Astrocyte (in vitro differentiated cells and primary cell): ENCODE measurements around the gene B4GALT5. TPM values are rescaled to one million over a fixed set of nuclear protein-coding genes. Genes with fewer than 3 reads are reported as not detected.

Experiments used
- DNase-seq: peaks from one replicate; pipeline ENCODE4 v3.0.0-alpha.2; 2010; ENCODE audit warnings: low read depth
- FAIRE-seq: peaks from 2 replicates; lab custom pipeline; 2011; peaks lifted over from hg19 to GRCh38; lab: Jason Lieb, UNC
- H2AFZ ChIP-seq: 2 replicates; pipeline ENCODE4 v1.6.0; 2012; ENCODE audit warnings: low read depth, low read length, inconsistent platforms
- H3K27ac ChIP-seq: 2 replicates; pipeline ENCODE4 v1.5.1; 2011; ENCODE audit warnings: low read depth, low read length, inconsistent platforms
- H3K27me3 ChIP-seq: 2 replicates; pipeline ENCODE4 v1.6.0; 2011; ENCODE audit warnings: low read length, inconsistent platforms; ENCODE audit not compliant: insufficient read depth
- H3K36me3 ChIP-seq: 2 replicates; pipeline ENCODE4 v1.5.1; 2011; ENCODE audit warnings: low read length, inconsistent platforms; ENCODE audit not compliant: insufficient read depth
- H3K4me1 ChIP-seq: 2 replicates; pipeline ENCODE4 v1.5.1; 2011; ENCODE audit warnings: low read length, inconsistent platforms; ENCODE audit not compliant: insufficient read depth
- H3K4me2 ChIP-seq: 2 replicates; pipeline ENCODE4 v1.6.0; 2012; ENCODE audit warnings: low read length, inconsistent platforms
- H3K4me3 ChIP-seq: 2 replicates; pipeline ENCODE4 v1.5.1; 2011; ENCODE audit warnings: low read depth, mild to moderate bottlenecking, low read length, inconsistent platforms; ENCODE audit not compliant: insufficient read depth
- H3K79me2 ChIP-seq: 2 replicates; pipeline ENCODE4 v1.6.0; 2012; ENCODE audit warnings: mild to moderate bottlenecking, low read length, inconsistent platforms; ENCODE audit not compliant: insufficient read depth
- H3K9ac ChIP-seq: 2 replicates; pipeline ENCODE4 v1.6.0; 2012; ENCODE audit warnings: mild to moderate bottlenecking, low read length, inconsistent platforms
- H3K9me3 ChIP-seq: 2 replicates; pipeline ENCODE4 v1.5.1; 2012; ENCODE audit warnings: low read depth, mild to moderate bottlenecking, low read length, inconsistent platforms; ENCODE audit not compliant: insufficient read depth
- H4K20me1 ChIP-seq: 2 replicates; pipeline ENCODE4 v1.6.0; 2012; ENCODE audit warnings: low read length, inconsistent platforms; ENCODE audit not compliant: insufficient read depth
- H3K27ac Mint-ChIP-seq: one replicate; pipeline ENCODE4 v1.8.0; 2021; ENCODE audit warnings: mild to moderate bottlenecking, mixed read lengths; ENCODE audit not compliant: unreplicated experiment
- H3K27me3 Mint-ChIP-seq: one replicate; pipeline ENCODE4 v1.8.0; 2021; ENCODE audit warnings: low read depth, mixed read lengths; ENCODE audit not compliant: unreplicated experiment
- H3K36me3 Mint-ChIP-seq: one replicate; pipeline ENCODE4 v1.8.0; 2021; ENCODE audit warnings: low read depth, mixed read lengths; ENCODE audit not compliant: unreplicated experiment
- H3K4me1 Mint-ChIP-seq: one replicate; pipeline ENCODE4 v1.8.0; 2021; ENCODE audit warnings: low read depth, mixed read lengths; ENCODE audit not compliant: unreplicated experiment
- H3K4me3 Mint-ChIP-seq: one replicate; pipeline ENCODE4 v1.8.0; 2021; ENCODE audit warnings: mild to moderate bottlenecking, moderate library complexity, mixed read lengths; ENCODE audit not compliant: unreplicated experiment
- H3K9me3 Mint-ChIP-seq: one replicate; pipeline ENCODE4 v1.8.0; 2021; ENCODE audit warnings: mild to moderate bottlenecking, mixed read lengths; ENCODE audit not compliant: unreplicated experiment
- CTCF ChIP-seq: IDR thresholded peaks from 2 replicates; pipeline ENCODE4 v1.5.1; 2011; ENCODE audit warnings: low read depth, mild to moderate bottlenecking, inconsistent platforms, low read length, moderate library complexity; ENCODE audit not compliant: insufficient read depth
- EZH2 ChIP-seq: IDR thresholded peaks from 2 replicates; pipeline ENCODE4 v1.6.1; 2012; ENCODE audit warnings: mild to moderate bottlenecking, low read length, inconsistent platforms; ENCODE audit not compliant: insufficient read depth
- total RNA-seq: library from RNA; stranded (reverse); gene quantifications from 2 replicates; pipeline ENCODE4 v1.2.1, GENCODE V29; 2021

The B4GALT5 gene
- total RNA-seq, 1 donor from 2014 or later = 41.9 TPM

DNA sequence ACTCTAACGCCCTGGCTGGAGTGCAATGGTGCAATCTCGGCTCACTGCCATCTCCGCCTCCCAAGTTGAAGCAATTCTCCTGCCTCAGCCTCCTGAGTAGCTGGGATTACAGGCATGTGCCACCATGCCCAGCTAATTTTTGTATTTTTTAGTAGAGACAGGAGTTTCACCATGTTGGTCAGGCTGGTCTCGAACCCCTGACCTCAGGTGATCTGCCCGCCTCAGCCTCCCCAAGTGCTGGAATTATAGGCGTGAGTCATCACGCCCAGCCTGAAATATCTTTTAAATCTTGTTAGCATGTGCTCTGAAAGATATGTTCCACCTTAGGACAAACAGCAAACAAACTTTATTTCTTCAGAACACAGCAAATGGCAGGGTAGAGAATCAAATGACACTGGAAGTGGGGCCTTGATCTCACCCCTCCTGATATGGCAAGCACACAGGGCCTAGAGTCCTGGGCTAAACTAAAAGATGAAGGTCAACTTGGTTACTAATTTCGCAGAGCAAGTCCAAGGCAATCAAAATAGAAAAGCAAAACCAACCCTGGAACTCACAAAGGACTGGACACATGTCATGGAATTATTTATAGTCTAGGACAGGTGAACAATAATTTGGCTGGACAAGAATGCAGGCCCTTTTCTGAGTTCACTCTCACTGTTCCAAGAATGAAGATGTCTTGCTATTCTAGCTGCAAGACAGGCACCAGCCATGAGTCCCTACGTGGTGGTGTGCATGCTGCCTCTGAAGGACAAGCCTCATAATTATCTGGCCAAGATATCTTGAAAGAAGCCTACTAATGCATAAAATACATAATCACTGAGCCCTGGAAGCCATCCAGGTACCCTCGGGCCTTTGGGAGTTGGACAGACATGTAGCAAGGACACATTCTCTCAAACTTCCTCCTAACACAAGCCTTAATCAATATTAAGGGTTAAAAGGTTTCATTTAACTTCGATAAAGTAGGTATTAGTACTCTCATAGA is 35.6 kb downstream of the B4GALT5 start:
- no peak overlapping the region for H3K27ac ChIP-seq
- H3K79me2 ChIP-seq = peaks cover 96% of the 10 kb centered on the region
- no peaks in the 10 kb centered on the region for H3K27me3 ChIP-seq
- H3K27ac Mint-ChIP-seq = peak overlapping the region; percentile 91
- no peaks in the 10 kb centered on the region for H3K27me3 Mint-ChIP-seq
- H3K4me3 ChIP-seq = no peak overlapping the region
- TF ChIP-seq CTCF = no peak
- FAIRE-seq = no peak
- peak overlapping the region; percentile 47 for H3K4me3 Mint-ChIP-seq
- peak overlapping the region; percentile 26 for H3K4me2 ChIP-seq
- peaks cover 40% of the 10 kb centered on the region for H3K4me1 ChIP-seq
- no peak for DNase-seq
- peaks cover 7% of the 10 kb centered on the region for H3K36me3 Mint-ChIP-seq
- no peaks in the 10 kb centered on the region for H3K9me3 ChIP-seq
- peaks cover 58% of the 10 kb centered on the region for H4K20me1 ChIP-seq
- no peak overlapping the region for H3K9ac ChIP-seq
- no peaks in the 10 kb centered on the region for H3K9me3 Mint-ChIP-seq
- peaks cover 66% of the 10 kb centered on the region for H3K4me1 Mint-ChIP-seq
- H3K36me3 ChIP-seq = no peaks in the 10 kb centered on the region
- no peak overlapping the region for H2AFZ ChIP-seq

GRCh38 chr20:49676581-49677291 is 36.9 kb downstream of the B4GALT5 start:
- H3K4me3 Mint-ChIP-seq = peak overlapping the region; percentile 2
- peaks cover 63% of the 10 kb centered on the region for H4K20me1 ChIP-seq

DNA sequence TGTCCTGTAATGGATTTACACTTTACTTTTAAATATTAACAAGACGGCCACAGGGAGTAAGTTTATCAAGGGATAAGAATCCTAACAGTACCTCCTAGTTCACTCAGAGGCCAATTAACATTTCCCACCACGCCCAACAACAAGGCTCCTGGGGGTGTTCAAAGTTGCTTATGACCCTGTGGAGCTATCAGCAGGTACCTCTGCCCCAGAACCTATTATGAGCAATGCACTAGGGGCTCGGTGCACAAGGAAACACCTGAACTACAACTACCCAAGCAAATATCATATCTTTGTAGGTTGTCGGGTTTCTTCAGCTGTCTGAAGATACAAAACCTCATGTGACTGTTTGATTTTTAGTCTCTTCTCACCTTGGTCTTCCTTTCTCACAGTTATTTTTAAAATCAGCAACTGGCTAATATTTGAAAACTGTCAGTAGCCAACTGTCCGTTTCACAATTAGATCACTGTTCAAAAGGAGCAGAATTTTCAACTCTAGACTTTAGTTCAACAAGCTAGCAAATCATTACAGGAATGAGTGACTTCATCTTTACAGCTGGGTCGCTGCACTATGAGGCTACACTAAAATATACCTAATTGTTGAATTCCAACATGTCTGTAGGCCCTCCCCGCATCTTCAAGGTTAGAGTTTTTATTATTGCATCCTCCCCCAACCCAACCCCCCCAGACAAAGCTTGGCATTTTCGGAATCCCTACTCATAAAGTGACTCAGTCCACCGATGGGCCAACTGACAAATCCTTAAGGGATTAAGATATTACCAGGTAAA is 38.1 kb downstream of the B4GALT5 start:
- Mint-ChIP-seq H3K4me3 (peak overlapping the region; percentile 2), H3K4me1 (peaks cover 68% of the 10 kb centered on the region), H3K36me3 (peaks cover 2% of the 10 kb centered on the region), H3K27me3 (no peaks in the 10 kb centered on the region), H3K27ac (peak overlapping the region; percentile 96), H3K9me3 (no peaks in the 10 kb centered on the region)
- no peaks in the 10 kb centered on the region for H3K36me3 ChIP-seq
- peak overlapping the region; percentile 74 for H3K4me2 ChIP-seq
- no peak overlapping the region for H2AFZ ChIP-seq
- no peak overlapping the region for H3K4me3 ChIP-seq
- no peak overlapping the region for H3K9ac ChIP-seq
- no peak for FAIRE-seq
- H4K20me1 ChIP-seq = peaks cover 67% of the 10 kb centered on the region
- no peaks in the 10 kb centered on the region for H3K27me3 ChIP-seq
- peak; percentile 46 for DNase-seq
- H3K9me3 ChIP-seq = no peaks in the 10 kb centered on the region
- H3K79me2 ChIP-seq = peaks cover 94% of the 10 kb centered on the region
- TF ChIP-seq CTCF (no peak), EZH2 (no peak)
- H3K27ac ChIP-seq = peak overlapping the region; percentile 22
- peaks cover 40% of the 10 kb centered on the region for H3K4me1 ChIP-seq

More at GRCh38 chr20:49676581-49677291, 36.9 kb downstream of the B4GALT5 start:
- DNase-seq = peak; percentile 67
- TF ChIP-seq EZH2 = no peak
- Histone ChIP-seq H3K36me3 (no peaks in the 10 kb centered on the region), H3K79me2 (peaks cover 94% of the 10 kb centered on the region), H3K9ac (peak overlapping the region; percentile 39), H2AFZ (no peak overlapping the region), H3K27ac (peak overlapping the region; percentile 72), H3K4me1 (peaks cover 40% of the 10 kb centered on the region), H3K27me3 (no peaks in the 10 kb centered on the region), H3K4me2 (peak overlapping the region; percentile 74), H3K4me3 (no peak overlapping the region), H3K9me3 (no peaks in the 10 kb centered on the region)
- H3K27ac Mint-ChIP-seq = peak overlapping the region; percentile 96
- H3K36me3 Mint-ChIP-seq = peaks cover 2% of the 10 kb centered on the region
- no peaks in the 10 kb centered on the region for H3K9me3 Mint-ChIP-seq
- H3K27me3 Mint-ChIP-seq = no peaks in the 10 kb centered on the region
- FAIRE-seq = no peak
- H3K4me1 Mint-ChIP-seq = peaks cover 67% of the 10 kb centered on the region
